GM13976 (cell line): ENCODE data around the gene ACSS1.

Source experiments
- DNase-seq: peaks from one replicate; pipeline ENCODE4 v3.0.0; 2012; ENCODE audit warnings: low spot score
- CTCF ChIP-seq: IDR thresholded peaks from 2 replicates; pipeline ENCODE4 v1.5.1; 2012; ENCODE audit warnings: borderline replicate concordance, mild to moderate bottlenecking; ENCODE audit not compliant: insufficient read depth; ENCODE audit errors: extremely low read depth, missing control alignments, control extremely low read depth
- in situ Hi-C: fragments of 300-500 bp; cut with MboI; formaldehyde crosslinking; loops from one replicate; pipeline ENCODE4 v1.12.0; 2022; ENCODE audit warnings: low sequenced_read_pairs, mixed read lengths, inconsistent platforms; ENCODE audit not compliant: unreplicated experiment

The ACSS1 gene

GRCh38 chr20:24959591-24960301, 98.2 kb downstream of the ACSS1 start:
- DNase-seq, result no peak
- in situ Hi-C loops, result no loop called here
- no peak for TF ChIP-seq CTCF

GRCh38 chr20:24958506-24959385, 99.2 kb downstream of the ACSS1 start:
- TF ChIP-seq CTCF, result no peak
- DNase-seq, result no peak
- in situ Hi-C loops, result no loop called here

- in situ Hi-C loops, result no loop called here
- DNase-seq, result no peak
- no peak for TF ChIP-seq CTCF
Measured at GRCh38 chr20:24957326-24958016, 100.5 kb downstream of the ACSS1 start.
